BLaER1 treated with 17β-estradiol and CSF1 and Interleukin-3, amounts not matched to agents 10 nM and 100 nM (cell line): ENCODE results near the gene KLF2.
"Not testable (repeated sequence)": the region's sequence is repeated elsewhere in the genome, so short reads cannot be mapped to it uniquely, and the experiment has no call there.

Source experiments
- H3K27ac ChIP-seq, 11 experiments: shearing (Covaris generic); formaldehyde crosslinking; 2 replicates each; pipeline ENCODE4 v1.8.1; 2022
- H3K27me3 ChIP-seq, 11 experiments: shearing (Covaris generic); formaldehyde crosslinking; 2 replicates each; pipeline ENCODE4 v1.8.1; 2022
- H3K36me3 ChIP-seq, 11 experiments: shearing (Covaris generic); formaldehyde crosslinking; 2 replicates each; pipeline ENCODE4 v1.8.1; 2022
- H3K4me1 ChIP-seq, 10 experiments: shearing (Covaris generic); formaldehyde crosslinking; 2 replicates each; pipeline ENCODE4 v1.8.1; 2022
- H3K4me2 ChIP-seq, 11 experiments: shearing (Covaris generic); formaldehyde crosslinking; 2 replicates each; pipeline ENCODE4 v1.8.1; 2022
- H3K4me3 ChIP-seq, 10 experiments: shearing (Covaris generic); formaldehyde crosslinking; 2 replicates each; pipeline ENCODE4 v1.8.1; 2022
- H3K9ac ChIP-seq, 11 experiments: shearing (Covaris generic); formaldehyde crosslinking; 2 replicates each; pipeline ENCODE4 v1.8.1; 2022
- H3K9me3 ChIP-seq, 11 experiments: shearing (Covaris generic); formaldehyde crosslinking; replicated peaks in 1 of 11; 2 replicates each; pipeline ENCODE4 v1.8.1; 2022
- H4K20me1 ChIP-seq, 11 experiments: shearing (Covaris generic); formaldehyde crosslinking; 2 replicates each; pipeline ENCODE4 v1.8.1; 2022
- Cebpa-rat ChIP-seq, 11 experiments: shearing (Covaris generic); IDR thresholded peaks; 2 replicates each; pipeline ENCODE4 v1.8.1; 2022

The KLF2 gene

GRCh38 chr19:16303755-16304154 lies 20.9 kb upstream of the KLF2 start:
- Histone ChIP-seq H3K27ac (no peak overlapping the region), H4K20me1 (no peaks in the 10 kb centered on the region), H3K9ac (no peak overlapping the region), H3K4me3 (no peak overlapping the region), H3K36me3 (no peaks in the 10 kb centered on the region), H3K9me3 (no peaks in the 10 kb centered on the region), H3K4me2 (no peak overlapping the region), H3K27me3 (no peaks in the 10 kb centered on the region), H3K4me1 (peaks cover 5 to 19% (median 16%) of the 10 kb centered on the region in 10 experiments; a peak in 15 of 20 replicates)
- TF ChIP-seq Cebpa-rat (IDR thresholded peaks at IDR 0.05): no peak

GRCh38 chr19:16304511-16304910 lies 20.1 kb upstream of the KLF2 start:
- not testable (repeated sequence) for H3K4me2 ChIP-seq, H3K4me3 ChIP-seq, H4K20me1 ChIP-seq, H3K27ac ChIP-seq, H3K27me3 ChIP-seq, H3K36me3 ChIP-seq, H3K9me3 ChIP-seq, H3K9ac ChIP-seq
- peaks cover 5 to 19% (median 16%) of the 10 kb centered on the region in 10 experiments; a peak in 15 of 20 replicates for H3K4me1 ChIP-seq

GRCh38 chr19:16305060-16305459 lies 19.6 kb upstream of the KLF2 start:
- not testable (repeated sequence) for H3K27ac ChIP-seq, H3K4me3 ChIP-seq, H4K20me1 ChIP-seq, H3K9ac ChIP-seq, H3K36me3 ChIP-seq, H3K27me3 ChIP-seq, H3K9me3 ChIP-seq
- peaks cover 5 to 20% (median 16%) of the 10 kb centered on the region in 10 experiments; a peak in 15 of 20 replicates for H3K4me1 ChIP-seq
- H3K4me2 ChIP-seq: peak overlapping the region in 1 of 11 experiments; percentile 37; a peak in 2 of 22 replicates

GRCh38 chr19:16306728-16307402 lies 17.8 kb upstream of the KLF2 start:
- H3K4me1 ChIP-seq: peaks cover 5 to 17% (median 12%) of the 10 kb centered on the region in 10 experiments; a peak in 15 of 20 replicates
- H3K4me2 ChIP-seq: no peak overlapping the region
- H4K20me1 ChIP-seq: no peaks in the 10 kb centered on the region
- no peak for TF ChIP-seq Cebpa-rat (IDR thresholded peaks at IDR 0.05)
- no peak overlapping the region for H3K9ac ChIP-seq
- no peaks in the 10 kb centered on the region for H3K36me3 ChIP-seq
- H3K4me3 ChIP-seq: no peak overlapping the region
- no peaks in the 10 kb centered on the region for H3K27me3 ChIP-seq
- no peak overlapping the region for H3K27ac ChIP-seq
- peaks cover 0 to 4% (median 0%) of the 10 kb centered on the region in 11 experiments; a peak in 1 of 22 replicates for H3K9me3 ChIP-seq

GRCh38 chr19:16308081-16308480 lies 16.5 kb upstream of the KLF2 start:
- Histone ChIP-seq H3K27ac (no peak overlapping the region), H4K20me1 (no peaks in the 10 kb centered on the region), H3K9ac (no peak overlapping the region), H3K4me2 (no peak overlapping the region), H3K36me3 (no peaks in the 10 kb centered on the region), H3K9me3 (peaks cover 0 to 4% (median 0%) of the 10 kb centered on the region in 11 experiments; a peak in 1 of 22 replicates), H3K4me3 (no peak overlapping the region), H3K27me3 (no peaks in the 10 kb centered on the region), H3K4me1 (peaks cover 0 to 7% (median 4%) of the 10 kb centered on the region in 10 experiments; a peak in 7 of 20 replicates)
- TF ChIP-seq Cebpa-rat (IDR thresholded peaks at IDR 0.05): no peak

GRCh38 chr19:16309643-16310042 lies 15.0 kb upstream of the KLF2 start:
- H3K4me2 ChIP-seq: no peak overlapping the region
- H3K36me3 ChIP-seq: no peaks in the 10 kb centered on the region
- no peak overlapping the region for H3K4me3 ChIP-seq
- H3K9me3 ChIP-seq: peaks cover 0 to 4% (median 0%) of the 10 kb centered on the region in 11 experiments; a peak in 1 of 22 replicates
- H3K27me3 ChIP-seq: no peaks in the 10 kb centered on the region
- H3K9ac ChIP-seq: no peak overlapping the region
- no peak overlapping the region for H3K27ac ChIP-seq
- H4K20me1 ChIP-seq: no peaks in the 10 kb centered on the region
- no peak for TF ChIP-seq Cebpa-rat (IDR thresholded peaks at IDR 0.05)
- H3K4me1 ChIP-seq: peaks cover 0 to 7% (median 3%) of the 10 kb centered on the region in 10 experiments; a peak in 4 of 20 replicates

- H3K27me3 ChIP-seq: 0 out of 22 replicates have a peak, but pooled peaks cover 0 to 3% (median 0%) of the 10 kb centered on the region in 11 experiments
- peak in 6 of 11 experiments; percentile 21 to 78 (median 36); a peak in 7 of 22 replicates for TF ChIP-seq Cebpa-rat (IDR thresholded peaks at IDR 0.05)
- peak overlapping the region; percentile 6 to 64 (median 47); a peak in 19 of 22 replicates for H3K27ac ChIP-seq
- peak overlapping the region in 4 of 11 experiments; percentile 10 to 42 (median 38); a peak in 4 of 22 replicates for H3K9ac ChIP-seq
- peaks cover 0 to 12% (median 3%) of the 10 kb centered on the region in 11 experiments; a peak in 4 of 22 replicates for H3K9me3 ChIP-seq
- H3K4me2 ChIP-seq: peak overlapping the region; percentile 24 to 72 (median 53)
- peaks cover 34 to 62% (median 48%) of the 10 kb centered on the region in 10 experiments for H3K4me1 ChIP-seq
- H4K20me1 ChIP-seq: no peaks in the 10 kb centered on the region; a peak in 1 of 22 replicates
- no peak overlapping the region; a peak in 1 of 20 replicates for H3K4me3 ChIP-seq
- H3K36me3 ChIP-seq: no peaks in the 10 kb centered on the region
Observed at GRCh38 chr19:16315825-16316505, 8.7 kb upstream of the KLF2 start.

GRCh38 chr19:16316506-16316882 lies 8.1 kb upstream of the KLF2 start:
- Histone ChIP-seq H3K36me3 (no peaks in the 10 kb centered on the region), H4K20me1 (no peaks in the 10 kb centered on the region; a peak in 1 of 22 replicates), H3K4me2 (peak overlapping the region; percentile 24 to 72 (median 53)), H3K27ac (peak overlapping the region; percentile 6 to 64 (median 48); a peak in 20 of 22 replicates), H3K9ac (peak overlapping the region in 4 of 11 experiments; percentile 10 to 42 (median 38); a peak in 4 of 22 replicates), H3K9me3 (peaks cover 0 to 12% (median 3%) of the 10 kb centered on the region in 11 experiments; a peak in 4 of 22 replicates), H3K27me3 (0 out of 22 replicates have a peak, but pooled peaks cover 0 to 3% (median 0%) of the 10 kb centered on the region in 11 experiments), H3K4me1 (peaks cover 34 to 62% (median 48%) of the 10 kb centered on the region in 10 experiments), H3K4me3 (no peak overlapping the region; a peak in 1 of 20 replicates)
- TF ChIP-seq Cebpa-rat (IDR thresholded peaks at IDR 0.05): no peak

GRCh38 chr19:16319481-16319880 lies 5.1 kb upstream of the KLF2 start:
- TF ChIP-seq Cebpa-rat (IDR thresholded peaks at IDR 0.05): no peak

More at GRCh38 chr19:16319481-16319880, 5.1 kb upstream of the KLF2 start:
- Histone ChIP-seq H3K36me3 (no peaks in the 10 kb centered on the region), H3K9ac (peak overlapping the region in 2 of 11 experiments; percentile 2 to 12; a peak in 2 of 22 replicates), H3K27ac (peak overlapping the region in 4 of 11 experiments; percentile 4 to 51 (median 20); a peak in 4 of 22 replicates), H3K9me3 (peaks cover 0 to 12% (median 3%) of the 10 kb centered on the region in 11 experiments; a peak in 4 of 22 replicates), H3K4me2 (peak overlapping the region; percentile 52 to 75 (median 65)), H3K4me3 (no peak overlapping the region), H3K27me3 (peaks cover 0 to 9% (median 0%) of the 10 kb centered on the region in 11 experiments; a peak in 5 of 22 replicates), H3K4me1 (peaks cover 43 to 83% (median 69%) of the 10 kb centered on the region in 10 experiments), H4K20me1 (peaks cover 0 to 6% (median 0%) of the 10 kb centered on the region in 11 experiments; a peak in 2 of 22 replicates)
